Neuronal stem cell (in vitro differentiated cells): ENCODE measurements around the gene SPATS2.

Source experiments
- DNase-seq: peaks from one replicate; pipeline ENCODE4 v3.0.0-alpha.2; 2013; ENCODE audit warnings: low spot score
- H2AFZ ChIP-seq: one replicate; pipeline ENCODE4 v1.6.1; 2013; ENCODE audit warnings: mild to moderate bottlenecking, low read length, inconsistent platforms
- H2AK5ac ChIP-seq: 2 replicates; pipeline ENCODE4 v1.6.1; 2013; ENCODE audit warnings: low read depth, mild to moderate bottlenecking, inconsistent platforms, low read length, moderate library complexity, mixed read lengths
- H2BK120ac ChIP-seq: 2 replicates; pipeline ENCODE4 v1.6.1; 2013; ENCODE audit warnings: low read depth, mild to moderate bottlenecking, inconsistent platforms, low read length, moderate library complexity, mixed read lengths
- H2BK12ac ChIP-seq: one replicate; pipeline ENCODE4 v1.6.1; 2013; ENCODE audit warnings: low read length, inconsistent platforms
- H2BK15ac ChIP-seq: 2 replicates; pipeline ENCODE4 v1.6.1; 2013; ENCODE audit warnings: mild to moderate bottlenecking, low read length, inconsistent platforms, mixed read lengths
- H2BK5ac ChIP-seq: one replicate; pipeline ENCODE4 v1.6.1; 2013; ENCODE audit warnings: inconsistent platforms, mild to moderate bottlenecking, low read length, moderate library complexity
- H3K14ac ChIP-seq: one replicate; pipeline ENCODE4 v1.6.1; 2013; ENCODE audit warnings: low read length, inconsistent platforms
- H3K18ac ChIP-seq: 2 replicates; pipeline ENCODE4 v1.6.1; 2013; ENCODE audit warnings: low read length, inconsistent platforms
- H3K23ac ChIP-seq: 2 replicates; pipeline ENCODE4 v1.6.1; 2013; ENCODE audit warnings: low read depth, mild to moderate bottlenecking, mixed read lengths, low read length, inconsistent platforms; ENCODE audit not compliant: poor library complexity
- H3K27ac ChIP-seq: replicated peaks from 3 replicates; pipeline ENCODE4 v1.5.1; 2013; ENCODE audit warnings: low read length, inconsistent platforms
- H3K27me3 ChIP-seq, 3 experiments: 2 replicates each; pipeline ENCODE4 v1.6.1; 2013; ENCODE audit warnings: low read length in 3 of 3, mild to moderate bottlenecking in 2 of 3, inconsistent platforms in 1 of 3, low read depth in 1 of 3, mixed read lengths in 1 of 3, moderate library complexity in 1 of 3; ENCODE audit not compliant: control insufficient read depth in 3 of 3, insufficient read depth in 3 of 3
- H3K36me3 ChIP-seq, 2 donors: replicated peaks in 1 of 2; 2 replicates each; pipeline ENCODE4 v1.6.1; 2013; ENCODE audit warnings: low read length in 2 of 2; ENCODE audit not compliant: control insufficient read depth in 2 of 2, insufficient read depth in 2 of 2
- H3K4ac ChIP-seq: 2 replicates; pipeline ENCODE4 v1.6.1; 2013; ENCODE audit warnings: inconsistent platforms, mild to moderate bottlenecking, low read length, moderate library complexity
- H3K4me1 ChIP-seq, 2 donors: 1 replicate in 1 of 2; 2 replicates in 1 of 2; pipeline ENCODE4 v1.6.1; 2013; ENCODE audit warnings: low read length in 2 of 2, low read depth in 1 of 2; ENCODE audit not compliant: control insufficient read depth in 2 of 2, insufficient read depth in 1 of 2
- H3K4me2 ChIP-seq: one replicate; pipeline ENCODE4 v1.6.1; 2013; ENCODE audit warnings: mild to moderate bottlenecking, low read length, inconsistent platforms; ENCODE audit not compliant: insufficient read depth, poor library complexity, severe bottlenecking
- H3K4me3 ChIP-seq, 2 donors: 2 replicates each; pipeline ENCODE4 v1.5.1; 2013; ENCODE audit warnings: low read length in 2 of 2, mild to moderate bottlenecking in 2 of 2, inconsistent platforms in 1 of 2, moderate library complexity in 1 of 2
- H3K79me1 ChIP-seq: one replicate; pipeline ENCODE4 v1.6.1; 2013; ENCODE audit warnings: low read depth, mild to moderate bottlenecking, inconsistent platforms, low read length, moderate library complexity
- H3K9ac ChIP-seq: one replicate; pipeline ENCODE4 v1.6.1; 2013; ENCODE audit warnings: mild to moderate bottlenecking, low read depth, low read length, inconsistent platforms; ENCODE audit not compliant: poor library complexity
- H3K9me3 ChIP-seq, 2 donors: replicated peaks in 1 of 2; 2 replicates each; pipeline versions ENCODE3 to v1.6.1; 2013; ENCODE audit warnings: low read length in 2 of 2, mild to moderate bottlenecking in 2 of 2, inconsistent platforms in 1 of 2, low read depth in 1 of 2, mixed read lengths in 1 of 2, moderate library complexity in 1 of 2; ENCODE audit not compliant: control insufficient read depth in 2 of 2, insufficient read depth in 1 of 2
- H4K8ac ChIP-seq: one replicate; pipeline ENCODE4 v1.6.1; 2013; ENCODE audit warnings: low read depth, mild to moderate bottlenecking, inconsistent platforms, low read length, moderate library complexity
- H4K91ac ChIP-seq: one replicate; pipeline ENCODE4 v1.6.1; 2013; ENCODE audit warnings: low read length, low read depth, mild to moderate bottlenecking, inconsistent platforms; ENCODE audit not compliant: poor library complexity
- WGBS, 2 donors: extraction: QIAGEN DNeasy Blood & Tissue Kit; methylation state at CpG; one replicate each; pipeline ENCODE4 v1.1.7; 2013; ENCODE audit warnings: missing lambda C conversion rate in 2 of 2, mixed read lengths in 1 of 2; ENCODE audit not compliant: insufficient read length in 2 of 2, insufficient replicate concordance in 1 of 2; ENCODE audit errors: extremely low coverage in 2 of 2; 5-methylcytosine and 5-hydroxymethylcytosine counted together

SPATS2 gene

DNA sequence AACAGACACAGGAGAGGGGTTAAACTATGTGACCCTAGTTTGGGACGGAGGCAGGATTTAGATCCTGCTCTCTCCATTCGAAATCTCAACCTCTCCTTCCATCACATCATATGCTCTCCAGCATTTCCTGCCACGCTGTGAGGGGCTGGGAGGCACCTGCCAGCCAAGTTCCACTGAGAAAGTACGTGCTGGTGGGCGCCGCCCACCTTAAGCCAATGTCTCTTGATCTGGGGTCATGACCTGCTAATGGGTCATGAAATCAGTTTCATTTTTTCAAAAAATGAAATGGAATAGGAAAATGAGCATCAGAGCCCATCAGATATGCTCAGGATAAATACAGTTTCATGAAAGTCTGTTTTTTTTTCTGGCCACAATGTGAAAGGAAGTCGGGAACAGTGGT is 193.4 kb downstream of the SPATS2 start:
- no peak overlapping the region for H2AK5ac ChIP-seq
- DNase-seq = no peak
- peaks cover 6% of the 10 kb centered on the region for H3K79me1 ChIP-seq
- no peak overlapping the region for H2BK12ac ChIP-seq
- no peak overlapping the region for H2BK120ac ChIP-seq
- H3K27me3 ChIP-seq = no peaks in the 10 kb centered on the region
- no peak overlapping the region for H3K18ac ChIP-seq
- H3K23ac ChIP-seq = no peak overlapping the region
- no peaks in the 10 kb centered on the region for H3K9me3 ChIP-seq
- WGBS, 2 donors = no CpG with 5 or more reads among the region's 7 CpGs
- no peak overlapping the region for H3K9ac ChIP-seq
- no peak overlapping the region for H3K4me3 ChIP-seq
- no peak overlapping the region for H3K27ac ChIP-seq
- no peak overlapping the region for H3K4me2 ChIP-seq
- no peak overlapping the region for H2BK15ac ChIP-seq
- no peak overlapping the region for H2BK5ac ChIP-seq
- no peak overlapping the region for H3K4ac ChIP-seq
- no peaks in the 10 kb centered on the region for H3K4me1 ChIP-seq
- H3K14ac ChIP-seq = no peak overlapping the region
- H3K36me3 ChIP-seq = peaks cover 81 to 96% of the 10 kb centered on the region in 2 donors
- H4K8ac ChIP-seq = no peak overlapping the region
- no peak overlapping the region for H4K91ac ChIP-seq
- H2AFZ ChIP-seq = no peak overlapping the region

- no peak overlapping the region for H2BK12ac ChIP-seq
- no peak overlapping the region for H3K9ac ChIP-seq
- H3K27me3 ChIP-seq = no peaks in the 10 kb centered on the region
- H3K9me3 ChIP-seq = no peaks in the 10 kb centered on the region
- peaks cover 14% of the 10 kb centered on the region for H3K79me1 ChIP-seq
- no peak for DNase-seq
- no peak overlapping the region for H2BK5ac ChIP-seq
- no peak overlapping the region for H2AK5ac ChIP-seq
- H3K14ac ChIP-seq = no peak overlapping the region
- H4K8ac ChIP-seq = no peak overlapping the region
- H3K4me2 ChIP-seq = no peak overlapping the region
- H4K91ac ChIP-seq = no peak overlapping the region
- no peak overlapping the region for H3K23ac ChIP-seq
- WGBS, 2 donors = no CpG with 5 or more reads among the region's 6 CpGs
- peaks cover 71 to 85% of the 10 kb centered on the region in 2 donors for H3K36me3 ChIP-seq
- H3K4me1 ChIP-seq = peaks cover 1 to 3% of the 10 kb centered on the region in 2 donors
- H2AFZ ChIP-seq = no peak overlapping the region
- H3K18ac ChIP-seq = no peak overlapping the region
- no peak overlapping the region for H3K4me3 ChIP-seq
- no peak overlapping the region for H3K27ac ChIP-seq
- no peak overlapping the region for H3K4ac ChIP-seq
- no peak overlapping the region for H2BK15ac ChIP-seq
- H2BK120ac ChIP-seq = no peak overlapping the region
Observed at GRCh38 chr12:49562233-49562632, 195.0 kb downstream of the SPATS2 start.

DNA sequence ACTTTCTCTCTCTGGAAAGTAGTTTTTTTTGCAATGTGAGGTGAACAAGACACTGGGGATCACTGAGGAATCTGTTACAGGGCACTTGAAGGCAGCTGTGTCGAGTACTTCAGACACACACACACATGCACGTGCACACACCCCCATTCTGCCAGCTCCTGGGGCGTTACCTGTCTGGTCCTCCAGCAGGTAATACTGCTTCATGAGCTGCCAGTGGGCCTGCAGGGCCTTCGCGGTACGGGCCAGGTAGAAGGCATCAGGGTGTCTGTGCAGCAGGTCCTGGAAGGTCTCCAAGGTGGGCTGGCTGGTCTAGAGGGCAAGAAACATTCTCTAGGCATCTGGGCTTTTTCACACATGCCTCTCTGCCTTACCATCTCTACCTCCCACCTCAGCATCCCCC is 195.6 kb downstream of the SPATS2 start:
- Histone ChIP-seq H3K9ac (no peak overlapping the region), H2AK5ac (no peak overlapping the region), H3K14ac (no peak overlapping the region), H4K91ac (no peak overlapping the region), H3K23ac (no peak overlapping the region), H3K79me1 (peaks cover 18% of the 10 kb centered on the region), H3K36me3 (peaks cover 68 to 81% of the 10 kb centered on the region in 2 donors), H2BK120ac (no peak overlapping the region), H4K8ac (no peak overlapping the region), H3K4me1 (peaks cover 1 to 3% of the 10 kb centered on the region in 2 donors), H3K4ac (no peak overlapping the region), H3K4me3 (no peak overlapping the region), H2BK12ac (no peak overlapping the region), H3K27ac (no peak overlapping the region), H3K27me3 (no peaks in the 10 kb centered on the region), H2BK15ac (no peak overlapping the region), H3K9me3 (no peaks in the 10 kb centered on the region), H2BK5ac (no peak overlapping the region), H3K18ac (no peak overlapping the region), H2AFZ (no peak overlapping the region), H3K4me2 (no peak overlapping the region)
- no peak for DNase-seq
- no CpG with 5 or more reads among the region's 6 CpGs for WGBS, 2 donors

DNA sequence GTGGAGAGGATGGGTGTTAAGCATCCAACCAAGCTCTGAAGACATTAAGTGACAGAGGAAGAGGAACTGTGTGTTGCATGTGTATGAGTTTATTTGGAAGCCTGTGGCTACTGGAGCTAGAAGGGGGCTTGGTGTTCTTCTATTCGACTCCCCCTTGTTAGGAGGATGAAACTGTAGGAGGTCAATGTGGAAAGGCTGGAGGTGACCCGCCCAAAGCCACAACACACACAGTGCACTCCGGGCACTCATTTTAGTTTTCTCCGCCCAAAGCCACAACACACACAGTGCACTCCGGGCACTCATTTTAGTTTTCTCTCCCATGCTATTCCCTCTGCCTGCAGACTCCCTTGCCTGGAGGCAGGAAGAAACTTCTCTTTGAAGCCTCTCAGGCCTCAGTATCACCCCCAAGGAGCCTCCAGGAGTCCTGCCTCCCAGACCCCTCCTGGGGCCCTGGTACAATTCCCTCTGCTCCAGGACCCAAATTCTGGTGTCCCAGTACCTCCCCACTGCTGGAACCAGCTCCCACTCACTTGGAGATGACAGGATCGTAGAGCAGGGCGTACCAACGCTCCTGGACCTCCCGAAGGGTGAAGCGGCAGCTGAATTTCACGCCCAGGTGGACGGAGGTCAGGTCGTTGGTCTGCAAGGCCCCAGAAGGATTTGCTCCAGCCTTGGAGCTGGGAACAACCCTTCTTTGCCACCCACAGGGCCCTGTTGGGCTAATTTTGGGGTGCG is 196.9 kb downstream of the SPATS2 start:
- Histone ChIP-seq H2BK12ac (no peak overlapping the region), H3K4me1 (peaks cover 1 to 3% of the 10 kb centered on the region in 2 donors), H3K18ac (no peak overlapping the region), H2BK5ac (no peak overlapping the region), H3K9ac (no peak overlapping the region), H2AK5ac (no peak overlapping the region), H4K8ac (no peak overlapping the region), H2BK120ac (no peak overlapping the region), H3K4me3 (no peak overlapping the region), H3K36me3 (peaks cover 56 to 68% of the 10 kb centered on the region in 2 donors), H4K91ac (no peak overlapping the region), H3K14ac (no peak overlapping the region), H3K4ac (no peak overlapping the region), H3K9me3 (no peaks in the 10 kb centered on the region), H2AFZ (no peak overlapping the region), H2BK15ac (no peak overlapping the region), H3K4me2 (no peak overlapping the region), H3K79me1 (peaks cover 19% of the 10 kb centered on the region), H3K27me3 (no peaks in the 10 kb centered on the region), H3K27ac (no peak overlapping the region), H3K23ac (no peak overlapping the region)
- no CpG with 5 or more reads among the region's 14 CpGs for WGBS, 2 donors
- no peak for DNase-seq
